Femur (tissue), 1 donor: ENCODE measurements around the gene RNLS.

Source experiments
- DNase-seq: peaks from one replicate; pipeline ENCODE4 v3.0.0-alpha.2; 2017

The RNLS gene

DNA sequence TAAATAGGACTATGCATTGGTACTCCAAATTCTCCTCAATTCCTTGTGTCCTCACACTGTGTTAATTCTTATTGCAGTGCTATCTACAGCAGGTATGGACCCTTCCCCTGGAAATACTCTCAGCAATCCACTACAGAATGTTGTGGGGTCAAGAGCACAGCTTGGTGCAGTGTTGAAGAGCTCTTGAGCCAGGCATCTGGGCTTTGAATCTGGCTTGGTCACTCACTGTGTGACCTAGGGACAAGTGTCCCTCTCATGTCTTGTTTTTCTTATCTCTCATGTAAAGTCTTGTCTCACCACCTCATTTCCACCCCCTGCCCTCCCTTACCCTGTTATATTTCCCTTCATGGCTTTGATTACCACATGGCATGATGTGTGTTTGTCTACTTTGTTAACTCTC is 159.4 kb downstream of the RNLS start:
- no peak for DNase-seq

DNA sequence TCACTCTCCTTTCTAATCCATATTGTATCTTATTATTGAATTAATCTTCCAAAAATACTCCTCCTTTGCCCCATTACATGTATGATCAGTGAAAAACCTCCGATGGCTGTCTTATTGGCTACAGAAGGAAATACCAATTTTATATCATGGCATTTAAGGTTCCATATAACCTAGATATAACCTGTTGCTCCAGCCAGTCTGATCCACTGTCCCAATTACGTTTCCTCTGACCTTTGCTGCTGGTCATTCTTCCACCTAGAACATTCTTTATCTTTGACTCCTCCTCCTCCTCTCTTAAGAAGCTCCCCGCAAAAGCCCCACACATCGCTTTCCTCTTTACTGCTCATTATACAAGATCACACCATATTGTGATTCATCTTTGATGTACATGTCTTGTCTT is 161.5 kb downstream of the RNLS start:
- DNase-seq, result no peak

- DNase-seq, result no peak
Observed at GRCh38 chr10:88418871-88419270, 164.2 kb downstream of the RNLS start.

DNA sequence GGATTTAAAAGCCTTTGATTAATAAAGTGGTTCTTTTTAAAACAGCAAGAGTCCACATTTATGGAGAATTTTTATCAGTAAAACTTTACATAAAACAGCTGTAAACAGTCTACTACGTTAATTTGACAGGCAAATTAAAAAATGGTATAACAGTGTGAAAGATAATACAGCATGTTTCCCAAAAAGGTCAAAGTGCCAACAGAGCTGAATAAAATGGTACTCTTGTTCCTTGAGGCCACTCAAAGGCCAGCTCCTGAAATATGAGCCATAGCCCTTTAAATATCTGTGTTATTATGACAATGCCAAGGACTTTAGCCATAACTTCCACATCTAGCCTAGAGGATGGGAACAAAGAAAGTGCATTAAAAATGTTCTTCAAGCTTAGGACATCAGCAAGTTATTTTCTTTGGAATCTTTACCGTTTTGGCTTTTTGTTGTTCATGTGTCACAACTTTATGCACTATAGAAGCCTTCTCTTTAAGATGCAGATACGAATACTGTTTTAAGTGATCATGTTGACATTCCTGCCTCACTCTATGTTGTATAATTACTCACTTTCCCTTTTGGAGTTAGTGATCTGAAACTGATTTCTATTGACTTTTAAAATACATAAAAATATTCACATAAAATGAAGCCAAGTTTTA is 165.6 kb downstream of the RNLS start:
- no peak for DNase-seq

DNA sequence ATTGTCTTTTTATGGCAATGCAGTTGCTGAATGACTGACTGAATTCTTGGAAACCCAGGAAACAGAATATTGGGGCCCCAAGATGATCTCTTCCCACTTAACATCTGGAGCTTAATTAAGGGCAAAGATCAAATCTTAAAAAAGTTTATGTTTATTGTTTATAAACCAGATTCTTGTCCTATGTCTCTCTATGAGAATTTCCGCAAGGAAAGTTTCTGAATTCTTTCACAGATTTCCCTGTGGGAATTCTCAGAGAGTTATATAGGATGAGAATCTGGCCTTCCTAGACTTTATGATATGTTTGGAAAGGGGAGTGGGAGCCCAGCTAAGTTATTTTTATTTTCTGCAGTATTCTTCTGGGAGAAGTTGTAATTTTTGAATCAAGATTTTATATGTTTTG is 166.3 kb downstream of the RNLS start:
- DNase-seq, result no peak

DNA sequence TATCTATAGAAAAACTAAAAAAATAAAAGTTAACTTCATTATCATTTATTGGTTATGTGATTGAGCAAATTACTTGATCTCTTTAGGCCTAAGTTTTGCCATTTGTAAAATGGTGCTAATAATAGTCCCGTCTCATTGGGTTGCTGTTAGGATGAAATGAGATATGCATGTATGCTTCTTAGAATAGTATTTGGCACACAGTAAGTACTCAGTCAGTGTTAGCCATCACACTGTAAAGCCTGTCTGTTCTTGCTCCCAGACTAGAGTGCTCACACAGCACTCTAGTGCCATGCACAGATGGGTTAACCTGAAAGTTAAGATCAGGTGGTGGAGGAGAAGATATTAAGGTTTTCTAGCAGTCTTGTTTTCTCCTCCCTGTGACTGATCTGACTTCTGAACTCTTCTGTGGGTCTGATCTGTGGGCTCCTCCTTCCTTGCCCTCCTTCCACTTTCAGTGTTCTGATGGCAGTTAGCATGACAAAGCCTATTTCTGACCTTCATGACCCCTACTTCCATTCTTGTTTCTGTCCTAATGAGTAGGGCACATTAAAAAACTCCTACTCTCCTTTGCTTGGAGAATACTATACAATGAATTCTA is 167.5 kb downstream of the RNLS start:
- DNase-seq, result no peak

DNA sequence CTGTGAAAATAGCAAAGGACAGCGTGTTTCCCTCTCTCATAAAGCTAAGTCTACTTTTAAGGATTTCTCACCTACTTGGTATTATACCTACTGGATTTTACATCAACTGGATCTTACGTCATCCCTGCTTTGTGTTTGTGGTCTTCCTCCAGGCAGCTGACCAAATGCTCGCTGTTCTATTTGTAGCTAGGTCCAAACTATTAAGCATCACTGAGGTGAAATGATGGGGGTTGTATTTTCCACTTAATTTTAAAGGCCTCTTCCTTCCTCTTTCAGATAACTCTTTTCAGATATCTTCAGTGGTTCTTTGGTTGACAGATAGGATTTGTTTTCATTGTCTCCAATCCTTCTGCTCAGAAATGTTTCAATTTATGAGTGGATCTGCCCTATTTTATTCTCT is 169.7 kb downstream of the RNLS start:
- no peak for DNase-seq

DNA sequence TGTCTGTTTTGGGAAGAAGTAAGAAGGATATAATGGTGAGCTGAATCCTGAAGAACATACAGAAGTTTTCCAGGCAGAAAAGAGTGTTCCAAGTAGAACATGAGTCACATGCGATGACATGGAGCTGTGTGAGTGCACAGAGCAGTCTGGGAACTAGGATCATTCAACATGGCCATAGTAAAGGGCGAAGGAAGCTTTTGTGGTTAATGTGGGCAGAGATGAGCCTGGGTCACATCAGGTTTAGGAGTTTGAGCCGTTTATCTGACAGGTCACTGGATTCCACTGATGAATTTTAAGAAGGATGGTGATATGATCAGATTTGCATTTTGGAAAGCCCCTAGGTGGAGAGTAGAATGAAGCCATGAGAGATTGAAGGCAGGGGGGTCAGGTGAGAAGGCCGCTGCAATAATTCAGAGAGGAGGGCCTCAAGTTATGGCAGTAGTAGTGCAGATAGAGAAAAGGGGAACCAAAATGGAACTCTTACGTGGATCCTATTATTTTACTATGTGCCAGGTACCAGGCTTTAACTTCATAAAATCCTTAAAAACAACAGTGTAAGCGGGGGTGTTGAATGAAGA is 171.3 kb downstream of the RNLS start:
- no peak for DNase-seq

DNA sequence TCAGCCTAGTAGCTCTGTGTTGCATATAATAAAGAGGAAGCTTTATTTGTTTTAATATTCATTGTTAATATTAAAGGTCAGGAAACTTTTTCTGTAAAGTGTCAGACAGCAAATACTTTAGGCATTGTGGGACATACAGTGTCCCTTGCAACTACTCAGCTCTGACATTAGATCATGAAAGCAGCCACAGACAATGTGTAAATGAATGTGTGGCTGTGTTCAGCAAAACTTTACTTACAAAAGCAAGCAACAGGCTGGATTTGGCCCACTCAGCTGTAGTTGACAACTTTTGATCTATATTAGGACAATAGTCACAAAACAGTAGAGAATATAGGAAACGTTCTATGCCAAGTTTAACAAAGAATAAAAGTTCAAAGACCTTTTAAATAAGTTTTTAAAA is 173.3 kb downstream of the RNLS start:
- DNase-seq, result no peak

- no peak for DNase-seq
Observed at GRCh38 chr10:88409236-88409635, 173.9 kb downstream of the RNLS start.

DNA sequence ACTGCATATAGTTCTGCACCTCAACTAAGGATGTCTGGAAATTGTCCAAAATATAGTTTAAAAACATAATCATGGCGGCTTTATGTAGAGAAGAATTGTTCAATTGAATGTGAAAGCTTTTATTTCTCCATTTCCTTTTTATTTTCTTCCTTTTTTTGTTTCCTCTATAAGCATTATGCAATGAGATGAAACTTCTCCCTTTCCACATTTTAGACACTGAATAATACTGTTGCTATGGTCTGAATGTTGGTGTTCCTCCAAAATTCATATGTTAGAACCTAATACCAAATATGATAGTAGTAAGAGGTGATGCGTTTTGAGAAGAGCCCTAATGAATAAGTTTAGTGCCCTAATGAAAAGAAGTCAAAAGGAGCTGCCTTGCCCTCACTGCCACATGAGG is 175.0 kb downstream of the RNLS start:
- DNase-seq, result no peak

DNA sequence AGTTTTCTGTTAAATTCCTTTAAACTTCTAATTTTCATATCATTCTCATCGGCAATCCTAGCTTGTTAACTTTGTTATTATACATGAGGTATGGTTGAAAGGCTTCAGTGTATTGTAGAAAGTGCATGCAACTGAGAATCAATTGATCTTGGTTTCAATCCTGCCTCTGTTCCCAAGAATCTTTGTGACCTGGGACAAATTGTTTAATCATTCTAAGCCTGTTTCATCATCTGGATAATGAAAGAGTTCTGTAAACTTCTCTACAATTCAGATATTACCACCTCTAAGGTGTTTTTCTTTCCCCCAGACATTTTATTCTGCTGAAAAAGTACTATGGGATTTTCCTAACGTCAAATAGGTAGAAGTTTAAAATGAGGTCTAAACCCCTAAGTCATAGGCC is 179.0 kb downstream of the RNLS start:
- DNase-seq, result no peak

- DNase-seq, result no peak
Observed at GRCh38 chr10:88401671-88402347, 181.3 kb downstream of the RNLS start.

- DNase-seq, result no peak
Observed at GRCh38 chr10:88399240-88399639, 183.9 kb downstream of the RNLS start.

DNA sequence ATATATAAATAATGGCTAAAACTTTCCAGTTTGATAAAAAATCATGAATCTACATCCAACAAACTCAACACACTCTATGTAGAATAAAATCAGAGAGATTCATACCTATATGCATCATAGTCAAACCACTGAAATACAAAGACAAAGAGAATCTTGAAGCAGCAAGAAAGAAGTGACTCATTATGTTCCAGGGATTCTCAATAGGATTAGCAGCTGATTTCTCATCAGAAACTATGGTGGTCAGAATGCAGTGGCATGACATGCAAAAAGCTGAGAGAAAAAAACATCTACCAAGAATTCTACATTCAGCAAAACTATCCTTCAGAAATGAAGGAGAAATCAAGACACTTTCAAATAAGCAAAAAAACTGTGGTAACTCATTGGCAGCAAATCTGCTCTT is 187.4 kb downstream of the RNLS start:
- DNase-seq, result no peak

- no peak for DNase-seq
Observed at GRCh38 chr10:88392222-88392621, 190.9 kb downstream of the RNLS start.

DNA sequence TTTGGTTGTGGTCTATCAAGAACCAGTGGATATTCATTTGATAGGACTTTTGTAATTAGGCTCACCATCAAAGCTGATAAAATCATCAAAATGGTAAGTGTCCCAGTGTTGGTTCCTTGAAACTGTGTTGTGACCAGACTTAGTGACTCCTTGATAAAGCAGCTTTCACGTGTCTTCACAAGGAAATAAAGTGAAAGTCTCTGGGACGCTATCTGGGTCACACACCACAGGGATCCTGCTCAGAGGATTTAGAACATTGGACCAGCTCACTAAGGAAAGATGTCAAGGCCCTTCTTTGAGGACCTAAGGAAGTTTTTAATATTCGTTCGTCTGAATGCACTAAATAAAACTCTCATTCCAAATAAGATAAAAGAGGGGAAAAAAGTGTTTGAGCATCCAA is 193.1 kb downstream of the RNLS start:
- no peak for DNase-seq

DNA sequence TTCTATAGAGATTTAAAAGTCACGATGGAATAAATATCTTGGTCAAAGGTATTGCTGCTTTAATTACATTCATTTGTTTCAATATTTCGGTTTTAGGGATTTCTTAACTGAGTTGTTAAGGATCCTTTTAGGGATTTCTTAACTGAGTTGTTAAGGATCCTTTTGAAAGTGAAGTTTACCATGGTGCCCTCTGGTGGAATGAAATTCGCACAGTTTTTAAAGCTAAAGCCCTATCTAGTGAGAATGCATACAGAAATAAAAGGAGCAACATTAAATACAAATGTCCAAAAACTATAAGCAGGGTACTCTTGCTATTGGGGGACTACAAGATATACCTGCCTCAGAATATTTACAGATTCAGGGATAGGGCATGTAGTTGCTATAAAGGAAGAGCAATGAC is 193.7 kb downstream of the RNLS start:
- peak; percentile 29 for DNase-seq

- DNase-seq, result no peak
Observed at GRCh38 chr10:88388324-88388723, 194.8 kb downstream of the RNLS start.

GRCh38 chr10:88386821-88387773 is 196.0 kb downstream of the RNLS start:
- peak; percentile 59 for DNase-seq

- no peak for DNase-seq
Observed at GRCh38 chr10:88386204-88386788, 196.8 kb downstream of the RNLS start.

DNA sequence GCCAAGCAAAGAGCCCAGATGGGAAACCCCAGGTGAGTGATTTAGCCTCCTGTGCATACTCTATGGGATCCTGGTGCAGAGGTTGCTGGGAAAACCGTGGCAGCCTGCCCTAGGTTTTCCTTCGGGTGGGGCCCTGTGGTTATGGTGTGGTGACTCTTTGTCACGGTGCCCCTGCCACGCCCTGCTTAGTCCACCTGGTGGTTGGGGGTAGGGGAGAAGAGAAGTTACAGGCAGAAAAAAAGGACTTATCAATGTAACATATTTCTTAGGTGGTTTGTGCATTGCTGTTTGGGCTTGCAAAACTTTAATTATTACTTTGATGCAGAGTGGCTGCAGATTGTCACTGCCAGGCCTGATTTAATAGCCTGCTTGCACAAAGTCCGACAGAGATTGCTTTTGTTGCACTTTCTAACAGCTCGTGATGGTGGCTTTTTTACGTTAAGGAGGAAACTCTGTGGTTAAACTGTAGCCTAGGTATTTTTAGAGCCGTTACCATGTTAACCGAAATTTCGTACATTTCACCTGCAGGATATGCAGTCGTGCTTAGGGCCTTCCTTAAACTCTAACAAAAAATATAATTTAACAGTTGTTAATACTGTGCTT is 197.4 kb downstream of the RNLS start:
- peak; percentile 45 for DNase-seq
